OCI-LY7 (cell line): ENCODE results near the gene MINDY2.

Experiments used
- EZH2phosphoT487 ChIP-seq: fragments of 200-600 bp; sonication (generic); IDR thresholded peaks from 2 replicates; pipeline ENCODE4 v1.6.1; 2018; ENCODE audit warnings: low read depth, borderline replicate concordance, mild to moderate bottlenecking, mixed run types, antibody characterized with exemption, low read length, moderate library complexity, mixed read lengths
- TF ChIP-seq, protein P1 (sequence below): fragments of 200-600 bp; sonication (generic); conservative IDR thresholded peaks from 2 replicates; pipeline ENCODE4 v1.5.1; 2014; ENCODE audit warnings: mild to moderate bottlenecking, antibody characterized with exemption, low read length, moderate library complexity, mixed read lengths

- TF ChIP-seq, protein P1, sequence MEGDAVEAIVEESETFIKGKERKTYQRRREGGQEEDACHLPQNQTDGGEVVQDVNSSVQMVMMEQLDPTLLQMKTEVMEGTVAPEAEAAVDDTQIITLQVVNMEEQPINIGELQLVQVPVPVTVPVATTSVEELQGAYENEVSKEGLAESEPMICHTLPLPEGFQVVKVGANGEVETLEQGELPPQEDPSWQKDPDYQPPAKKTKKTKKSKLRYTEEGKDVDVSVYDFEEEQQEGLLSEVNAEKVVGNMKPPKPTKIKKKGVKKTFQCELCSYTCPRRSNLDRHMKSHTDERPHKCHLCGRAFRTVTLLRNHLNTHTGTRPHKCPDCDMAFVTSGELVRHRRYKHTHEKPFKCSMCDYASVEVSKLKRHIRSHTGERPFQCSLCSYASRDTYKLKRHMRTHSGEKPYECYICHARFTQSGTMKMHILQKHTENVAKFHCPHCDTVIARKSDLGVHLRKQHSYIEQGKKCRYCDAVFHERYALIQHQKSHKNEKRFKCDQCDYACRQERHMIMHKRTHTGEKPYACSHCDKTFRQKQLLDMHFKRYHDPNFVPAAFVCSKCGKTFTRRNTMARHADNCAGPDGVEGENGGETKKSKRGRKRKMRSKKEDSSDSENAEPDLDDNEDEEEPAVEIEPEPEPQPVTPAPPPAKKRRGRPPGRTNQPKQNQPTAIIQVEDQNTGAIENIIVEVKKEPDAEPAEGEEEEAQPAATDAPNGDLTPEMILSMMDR, result no peak
- no peak for TF ChIP-seq EZH2phosphoT487
These were observed 127.1 kb downstream of the MINDY2 start for GRCh38 chr15:58898150-58898680.
